GM23338 (cell line): ENCODE results near the gene CREB1. TPM values are rescaled to one million over a fixed set of nuclear protein-coding genes. Genes with fewer than 3 reads are reported as not detected.
A peak's percentile ranks its signal among the peaks of the same experiment; 100 is the strongest.

Experiments used
- ATAC-seq: fragments of 200-7000 bp; cut with Tn5 transposase; 3 replicates; pipeline ENCODE4 v1.9.1; 2020
- DNase-seq: peaks from one replicate; pipeline ENCODE4 v3.0.0-alpha.2; 2015; ENCODE audit warnings: low spot score
- H2AFZ ChIP-seq: fragments of 200-600 bp; sonication (generic); 2 replicates; pipeline ENCODE4 v1.8.0; 2016; ENCODE audit warnings: antibody characterized with exemption, mild to moderate bottlenecking, moderate library complexity
- H3F3A ChIP-seq: fragments of 200-600 bp; sonication (generic); replicated peaks from 2 replicates; pipeline ENCODE4 v1.8.0; 2017; ENCODE audit warnings: antibody characterized with exemption, mixed run types, low read depth
- H3K27ac ChIP-seq: fragments of 200-600 bp; sonication (generic); 2 replicates; pipeline ENCODE4 v1.6.1; 2016; ENCODE audit warnings: low read depth
- H3K27me3 ChIP-seq: fragments of 200-600 bp; sonication (generic); 2 replicates; pipeline ENCODE4 v1.8.0; 2016; ENCODE audit warnings: mild to moderate bottlenecking, mixed run types, moderate library complexity; ENCODE audit not compliant: insufficient read depth
- H3K36me3 ChIP-seq: fragments of 200-600 bp; sonication (generic); 2 replicates; pipeline ENCODE4 v1.8.0; 2016; ENCODE audit warnings: mild to moderate bottlenecking; ENCODE audit not compliant: insufficient read depth
- H3K4me1 ChIP-seq: fragments of 200-600 bp; sonication (generic); 2 replicates; pipeline ENCODE4 v1.8.0; 2016; ENCODE audit warnings: mild to moderate bottlenecking, moderate library complexity; ENCODE audit not compliant: insufficient read depth
- H3K4me2 ChIP-seq: fragments of 200-600 bp; sonication (generic); 2 replicates; pipeline ENCODE4 v1.7.1; 2017; ENCODE audit warnings: mixed run types
- H3K4me3 ChIP-seq: fragments of 200-600 bp; sonication (generic); 2 replicates; pipeline ENCODE4 v1.6.1; 2016; ENCODE audit warnings: mixed run types
- H3K79me2 ChIP-seq: fragments of 200-600 bp; sonication (generic); replicated peaks from 2 replicates; pipeline ENCODE4 v1.8.0; 2017; ENCODE audit warnings: mild to moderate bottlenecking; ENCODE audit not compliant: insufficient read depth
- H3K9me2 ChIP-seq: fragments of 200-600 bp; sonication (generic); 2 replicates; pipeline ENCODE4 v1.8.0; 2017; ENCODE audit not compliant: insufficient read depth
- H4K20me1 ChIP-seq: fragments of 200-600 bp; sonication (generic); replicated peaks from 2 replicates; pipeline ENCODE4 v1.8.0; 2017; ENCODE audit warnings: mild to moderate bottlenecking; ENCODE audit not compliant: insufficient read depth
- H3K27ac Mint-ChIP-seq: 2 replicates; pipeline ENCODE4 v1.8.0; 2020; ENCODE audit warnings: inconsistent platforms, mild to moderate bottlenecking, moderate library complexity, mixed read lengths
- H3K27me3 Mint-ChIP-seq: 3 replicates; pipeline ENCODE4 v1.8.0; 2022; ENCODE audit warnings: low read depth, mild to moderate bottlenecking, moderate library complexity, mixed read lengths, inconsistent platforms; ENCODE audit not compliant: insufficient read depth, poor library complexity
- H3K36me3 Mint-ChIP-seq: 3 replicates; pipeline ENCODE4 v1.8.0; 2021; ENCODE audit warnings: low read depth, mild to moderate bottlenecking, inconsistent platforms, moderate library complexity, mixed read lengths
- H3K4me1 Mint-ChIP-seq: 3 replicates; pipeline ENCODE4 v1.8.0; 2020; ENCODE audit warnings: mild to moderate bottlenecking, inconsistent platforms, mixed read lengths
- H3K4me3 Mint-ChIP-seq: 3 replicates; pipeline ENCODE4 v1.8.0; 2021; ENCODE audit warnings: moderate library complexity, mild to moderate bottlenecking, inconsistent platforms, mixed read lengths
- H3K9me3 Mint-ChIP-seq: 3 replicates; pipeline ENCODE4 v1.8.0; 2020; ENCODE audit warnings: moderate library complexity, mild to moderate bottlenecking, inconsistent platforms, mixed read lengths
- CTCF ChIP-seq, 2 experiments: fragments of 200-600 bp in 1 of 2; sonication (generic) in 1 of 2; conservative IDR thresholded peaks; 2 replicates each; pipeline versions ENCODE4 v1.5.1 to v1.6.1; 2016 to 2017; ENCODE audit warnings: antibody characterized with exemption in 2 of 2, low read depth in 2 of 2, mild to moderate bottlenecking in 2 of 2, moderate library complexity in 1 of 2
- EZH2 ChIP-seq: fragments of 200-600 bp; sonication (generic); IDR thresholded peaks from one replicate; pipeline ENCODE4 v1.8.0; 2017; ENCODE audit warnings: antibody characterized with exemption, mild to moderate bottlenecking, low read depth; ENCODE audit not compliant: unreplicated experiment
- EZH2phosphoT487 ChIP-seq: fragments of 200-600 bp; sonication (generic); IDR thresholded peaks from one replicate; pipeline ENCODE4 v1.8.1; 2018; ENCODE audit warnings: antibody characterized with exemption; ENCODE audit not compliant: unreplicated experiment
- JUNB ChIP-seq: IDR thresholded peaks from one replicate; pipeline ENCODE4 v1.6.1; 2016; ENCODE audit warnings: antibody characterized with exemption; ENCODE audit not compliant: unreplicated experiment
- STAT1 ChIP-seq: IDR thresholded peaks from one replicate; pipeline ENCODE4 v1.6.1; 2016; ENCODE audit warnings: antibody characterized with exemption; ENCODE audit not compliant: unreplicated experiment
- ZNF462 ChIP-seq: fragments of 250-450 bp; sonication (Bioruptor Pico); IDR thresholded peaks from 2 replicates; pipeline ENCODE4 v1.5.0; 2020; ENCODE audit warnings: mild to moderate bottlenecking, moderate library complexity
- polyA plus RNA-seq: library from polyadenylated mRNA; unstranded; fragments of >200 nt; fragmentation: Nextera tagmentation; extraction: Ambion mirVana; gene quantifications from 2 replicates; pipeline ENCODE4 v1.2.1, GENCODE V29; 2016
- total RNA-seq: library from RNA; depleted of rRNA; stranded (reverse); fragments of >200 nt; shearing (Covaris generic); gene quantifications from 2 replicates; pipeline ENCODE4 v1.2.3, GENCODE V29; 2014

The CREB1 gene
- total and polyA plus RNA-seq, 2 experiments from 2014 or later, result 40.3 to 104 TPM

GRCh38 chr2:207546822-207547221 is 17.1 kb downstream of the CREB1 start (continued):
- no peak for TF ChIP-seq CTCF (conservative IDR thresholded peaks at IDR 0.05; ENCODE audit: low read depth in 2 of 2)
- no peak for TF ChIP-seq EZH2phosphoT487

- peaks cover 17% of the 10 kb centered on the region for H3K36me3 Mint-ChIP-seq
- H3K27ac ChIP-seq, result peak overlapping the region; percentile 65; the same call in 1 of the 2 replicates
- H2AFZ ChIP-seq, result no peak overlapping the region
- peaks cover 63% of the 10 kb centered on the region for H4K20me1 ChIP-seq
- H3K4me1 ChIP-seq, result peaks cover 15% of the 10 kb centered on the region
- no peaks in the 10 kb centered on the region for H3K9me3 Mint-ChIP-seq
- ATAC-seq (no peak), DNase-seq (no peak)
- H3K4me3 ChIP-seq, result no peak overlapping the region
- H3K27me3 Mint-ChIP-seq, result no peaks in the 10 kb centered on the region
- H3K9me2 ChIP-seq, result no peaks in the 10 kb centered on the region
- H3K4me2 ChIP-seq, result no peak overlapping the region
- H3K79me2 ChIP-seq, result peaks cover 100% of the 10 kb centered on the region
- no peak overlapping the region for H3K4me3 Mint-ChIP-seq
- H3K27ac Mint-ChIP-seq, result peak overlapping the region; percentile 7; the same call in 1 of the 2 replicates
- H3K27me3 ChIP-seq, result no peaks in the 10 kb centered on the region
- H3K36me3 ChIP-seq, result no peaks in the 10 kb centered on the region
- H3K4me1 Mint-ChIP-seq, result peaks cover 22% of the 10 kb centered on the region
- no peaks in the 10 kb centered on the region for H3F3A ChIP-seq
- TF ChIP-seq JUNB (no peak), STAT1 (no peak), ZNF462 (CRISPR knock-in tag) (no peak), EZH2 (no peak), CTCF (conservative IDR thresholded peaks at IDR 0.05; ENCODE audit: low read depth in 2 of 2) (no peak)
Measured at GRCh38 chr2:207549145-207549544, 19.4 kb downstream of the CREB1 start.
